ENCODE measurements around the gene CRTAC1.

CRTAC1 gene

GRCh38 chr10:97821308-97822038 is 208.9 kb downstream of the CRTAC1 start:
- ATAC-seq = no peak
- TF ChIP-seq PPARA (CRISPR knock-in tag; IDR thresholded peaks at IDR 0.05; ENCODE audit: borderline replicate concordance) (no peak), ZFP3 (CRISPR knock-in tag; IDR thresholded peaks at IDR 0.05) (no peak), SNAI2 (CRISPR knock-in tag; IDR thresholded peaks at IDR 0.05) (no peak), ZNF565 (CRISPR knock-in tag; conservative IDR thresholded peaks at IDR 0.05; ENCODE audit: low read depth) (no peak), OSR1 (CRISPR knock-in tag; IDR thresholded peaks at IDR 0.05) (no peak), POU6F1 (CRISPR knock-in tag; IDR thresholded peaks at IDR 0.05; ENCODE audit: borderline replicate concordance, low read depth) (no peak), ESRRG (CRISPR knock-in tag; IDR thresholded peaks at IDR 0.05) (no peak)
- TF ChIP-seq, protein P1, sequence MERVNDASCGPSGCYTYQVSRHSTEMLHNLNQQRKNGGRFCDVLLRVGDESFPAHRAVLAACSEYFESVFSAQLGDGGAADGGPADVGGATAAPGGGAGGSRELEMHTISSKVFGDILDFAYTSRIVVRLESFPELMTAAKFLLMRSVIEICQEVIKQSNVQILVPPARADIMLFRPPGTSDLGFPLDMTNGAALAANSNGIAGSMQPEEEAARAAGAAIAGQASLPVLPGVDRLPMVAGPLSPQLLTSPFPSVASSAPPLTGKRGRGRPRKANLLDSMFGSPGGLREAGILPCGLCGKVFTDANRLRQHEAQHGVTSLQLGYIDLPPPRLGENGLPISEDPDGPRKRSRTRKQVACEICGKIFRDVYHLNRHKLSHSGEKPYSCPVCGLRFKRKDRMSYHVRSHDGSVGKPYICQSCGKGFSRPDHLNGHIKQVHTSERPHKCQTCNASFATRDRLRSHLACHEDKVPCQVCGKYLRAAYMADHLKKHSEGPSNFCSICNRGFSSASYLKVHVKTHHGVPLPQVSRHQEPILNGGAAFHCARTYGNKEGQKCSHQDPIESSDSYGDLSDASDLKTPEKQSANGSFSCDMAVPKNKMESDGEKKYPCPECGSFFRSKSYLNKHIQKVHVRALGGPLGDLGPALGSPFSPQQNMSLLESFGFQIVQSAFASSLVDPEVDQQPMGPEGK (CRISPR knock-in tag; IDR thresholded peaks at IDR 0.05; ENCODE audit: borderline replicate concordance) = no peak

DNA sequence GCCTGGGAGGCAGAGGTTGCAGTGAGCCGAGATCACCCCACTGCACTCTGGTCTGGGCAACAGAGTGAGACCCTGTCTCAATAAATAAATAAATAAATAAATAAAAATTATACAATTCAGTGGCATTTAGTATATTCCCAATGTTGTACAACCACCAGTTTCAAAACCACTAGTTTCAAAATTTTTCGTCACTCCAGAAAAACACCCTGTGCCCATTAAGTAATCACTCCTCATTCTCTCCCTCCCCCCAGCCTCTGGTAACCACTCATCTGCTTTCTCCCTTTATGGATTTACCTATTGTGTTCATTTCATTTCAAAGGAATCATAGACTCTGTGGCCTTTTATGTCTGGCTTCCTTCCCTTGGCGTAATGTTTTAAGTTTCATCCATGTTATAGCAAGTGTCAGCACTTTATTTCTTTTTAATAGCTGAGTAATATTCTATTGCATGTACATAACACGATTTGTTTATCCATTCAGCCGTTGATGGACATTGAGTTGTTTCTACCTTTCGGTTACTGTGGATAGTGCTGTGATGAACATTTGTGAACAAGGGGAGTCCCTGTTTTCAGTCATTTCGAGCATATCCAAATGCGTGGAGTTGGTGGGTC is 210.2 kb downstream of the CRTAC1 start:
- no peak for TF ChIP-seq ISL1 (CRISPR knock-in tag; IDR thresholded peaks at IDR 0.05)
- TF ChIP-seq TCF4 (CRISPR knock-in tag; IDR thresholded peaks at IDR 0.05; ENCODE audit: borderline replicate concordance) = no peak
- no peak for TF ChIP-seq ZC3H10 (CRISPR knock-in tag; IDR thresholded peaks at IDR 0.05)
- no peak for TF ChIP-seq BACH2 (CRISPR knock-in tag; IDR thresholded peaks at IDR 0.05; ENCODE audit: borderline replicate concordance)
- TF ChIP-seq ZNF565 (CRISPR knock-in tag; conservative IDR thresholded peaks at IDR 0.05; ENCODE audit: low read depth) = no peak
- no peak for TF ChIP-seq TOX (CRISPR knock-in tag; IDR thresholded peaks at IDR 0.05; ENCODE audit: borderline replicate concordance)
- no peak for TF ChIP-seq ZFP30 (CRISPR knock-in tag; IDR thresholded peaks at IDR 0.05)
- no peak for TF ChIP-seq ARNTL (CRISPR knock-in tag; IDR thresholded peaks at IDR 0.05; ENCODE audit: borderline replicate concordance, low read depth)
- TF ChIP-seq, protein P2, sequence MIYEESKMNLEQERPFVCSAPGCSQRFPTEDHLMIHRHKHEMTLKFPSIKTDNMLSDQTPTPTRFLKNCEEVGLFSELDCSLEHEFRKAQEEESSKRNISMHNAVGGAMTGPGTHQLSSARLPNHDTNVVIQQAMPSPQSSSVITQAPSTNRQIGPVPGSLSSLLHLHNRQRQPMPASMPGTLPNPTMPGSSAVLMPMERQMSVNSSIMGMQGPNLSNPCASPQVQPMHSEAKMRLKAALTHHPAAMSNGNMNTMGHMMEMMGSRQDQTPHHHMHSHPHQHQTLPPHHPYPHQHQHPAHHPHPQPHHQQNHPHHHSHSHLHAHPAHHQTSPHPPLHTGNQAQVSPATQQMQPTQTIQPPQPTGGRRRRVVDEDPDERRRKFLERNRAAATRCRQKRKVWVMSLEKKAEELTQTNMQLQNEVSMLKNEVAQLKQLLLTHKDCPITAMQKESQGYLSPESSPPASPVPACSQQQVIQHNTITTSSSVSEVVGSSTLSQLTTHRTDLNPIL (CRISPR knock-in tag; IDR thresholded peaks at IDR 0.05; ENCODE audit: low read depth) = no peak
- no peak for TF ChIP-seq CSRNP3 (CRISPR knock-in tag; IDR thresholded peaks at IDR 0.05)
- no peak for TF ChIP-seq ZNF70 (CRISPR knock-in tag; IDR thresholded peaks at IDR 0.05)
- TF ChIP-seq RARB (CRISPR knock-in tag; IDR thresholded peaks at IDR 0.05) = no peak
- no peak for TF ChIP-seq PPARA (CRISPR knock-in tag; IDR thresholded peaks at IDR 0.05; ENCODE audit: borderline replicate concordance)
- no peak for TF ChIP-seq ZNF8 (CRISPR knock-in tag; IDR thresholded peaks at IDR 0.05)
- no peak for TF ChIP-seq GLIS3 (CRISPR knock-in tag; IDR thresholded peaks at IDR 0.05)
- TF ChIP-seq, protein P1 (CRISPR knock-in tag; IDR thresholded peaks at IDR 0.05; ENCODE audit: borderline replicate concordance) = no peak
- no peak for TF ChIP-seq TSHZ2 (CRISPR knock-in tag; IDR thresholded peaks at IDR 0.05)
- TF ChIP-seq POU6F1 (CRISPR knock-in tag; IDR thresholded peaks at IDR 0.05; ENCODE audit: borderline replicate concordance, low read depth) = no peak
- TF ChIP-seq SNAI2 (CRISPR knock-in tag; IDR thresholded peaks at IDR 0.05) = no peak
- ATAC-seq = no peak

Measured in SK-N-SH treated with all-trans-retinoic acid at 6 μM for 48 hours (cell line).